Osteoblast (primary cell): ENCODE measurements around the gene CHST6. TPM values are rescaled to one million over a fixed set of nuclear protein-coding genes. Genes with fewer than 3 reads are reported as not detected.

Source experiments
- DNase-seq: peaks from one replicate; pipeline ENCODE4 v3.0.0; 2011; ENCODE audit warnings: low spot score, mixed read lengths; ENCODE audit not compliant: insufficient read length; ENCODE audit errors: missing footprints
- H2AFZ ChIP-seq: 2 replicates; pipeline ENCODE4 v1.6.0; 2011; ENCODE audit warnings: mild to moderate bottlenecking, low read length
- H3K27ac ChIP-seq: 2 replicates; pipeline ENCODE4 v1.5.1; 2011; ENCODE audit warnings: mild to moderate bottlenecking, low read depth, low read length, moderate library complexity
- H3K27me3 ChIP-seq: 2 replicates; pipeline ENCODE4 v1.6.0; 2012; ENCODE audit warnings: mild to moderate bottlenecking, control low read depth, inconsistent platforms, low read length, moderate library complexity; ENCODE audit not compliant: insufficient read depth
- H3K36me3 ChIP-seq: 2 replicates; pipeline ENCODE4 v1.5.1; 2011; ENCODE audit warnings: mild to moderate bottlenecking, low read length, control low read depth, moderate library complexity; ENCODE audit not compliant: insufficient read depth
- H3K4me1 ChIP-seq: 2 replicates; pipeline ENCODE4 v1.5.1; 2011; ENCODE audit warnings: mild to moderate bottlenecking, low read length, control low read depth, moderate library complexity; ENCODE audit not compliant: insufficient read depth
- H3K4me2 ChIP-seq: 2 replicates; pipeline ENCODE4 v1.6.0; 2011; ENCODE audit warnings: mild to moderate bottlenecking, low read length; ENCODE audit not compliant: insufficient read depth
- H3K4me3 ChIP-seq: fragments of 200-600 bp; sonication (generic); 3 replicates; pipeline ENCODE4 v1.5.1; 2012; ENCODE audit warnings: mild to moderate bottlenecking, low read length, inconsistent platforms; ENCODE audit not compliant: insufficient read depth
- H3K79me2 ChIP-seq: 2 replicates; pipeline ENCODE4 v1.6.0; 2012; ENCODE audit warnings: mild to moderate bottlenecking, low read length, control low read depth, inconsistent platforms; ENCODE audit not compliant: insufficient read depth
- H3K9me3 ChIP-seq: 2 replicates; pipeline ENCODE4 v1.5.1; 2011; ENCODE audit warnings: low read depth, low read length, control low read depth
- H4K20me1 ChIP-seq: 2 replicates; pipeline ENCODE4 v1.6.0; 2012; ENCODE audit warnings: mild to moderate bottlenecking, low read length, control low read depth; ENCODE audit not compliant: insufficient read depth
- CTCF ChIP-seq: IDR thresholded peaks from 2 replicates; pipeline ENCODE4 v1.5.1; 2011; ENCODE audit warnings: mild to moderate bottlenecking, low read depth, low read length, moderate library complexity; ENCODE audit errors: extremely low read depth
- total RNA-seq: library from RNA; depleted of rRNA; stranded (reverse); fragments of >200 nt; gene quantifications from 2 replicates; pipeline ENCODE4 v1.2.3, GENCODE V29; 2012

CHST6 gene
- total RNA-seq, 1 donor, result 1.1 TPM

DNA sequence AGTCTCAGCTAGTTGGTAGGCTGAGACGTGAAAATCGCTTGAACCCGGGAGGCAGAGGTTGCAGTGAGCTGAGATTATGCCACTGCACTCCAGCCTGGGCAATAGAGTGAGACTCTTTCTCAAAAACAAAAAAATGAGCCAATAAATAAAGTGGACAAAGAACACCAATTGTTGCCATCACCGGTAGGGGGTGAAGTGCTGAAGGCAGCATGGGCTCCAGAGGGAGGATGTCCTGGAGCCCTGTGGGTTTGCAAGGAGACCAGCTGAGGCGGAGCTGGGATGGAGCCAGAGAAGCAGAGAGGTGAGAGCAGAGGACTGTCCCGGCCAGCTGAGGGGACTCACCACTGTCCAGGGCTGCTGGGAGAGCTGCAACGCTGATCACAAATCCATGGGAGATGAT is 13.8 kb downstream of the CHST6 start:
- Histone ChIP-seq H3K79me2 (no peaks in the 10 kb centered on the region), H4K20me1 (no peaks in the 10 kb centered on the region), H3K4me1 (no peaks in the 10 kb centered on the region), H3K27ac (no peak overlapping the region), H3K4me3 (no peak overlapping the region), H3K36me3 (no peaks in the 10 kb centered on the region), H3K9me3 (no peaks in the 10 kb centered on the region), H3K27me3 (no peaks in the 10 kb centered on the region), H3K4me2 (no peak overlapping the region), H2AFZ (no peak overlapping the region)
- no peak for TF ChIP-seq CTCF
- no peak for DNase-seq

DNA sequence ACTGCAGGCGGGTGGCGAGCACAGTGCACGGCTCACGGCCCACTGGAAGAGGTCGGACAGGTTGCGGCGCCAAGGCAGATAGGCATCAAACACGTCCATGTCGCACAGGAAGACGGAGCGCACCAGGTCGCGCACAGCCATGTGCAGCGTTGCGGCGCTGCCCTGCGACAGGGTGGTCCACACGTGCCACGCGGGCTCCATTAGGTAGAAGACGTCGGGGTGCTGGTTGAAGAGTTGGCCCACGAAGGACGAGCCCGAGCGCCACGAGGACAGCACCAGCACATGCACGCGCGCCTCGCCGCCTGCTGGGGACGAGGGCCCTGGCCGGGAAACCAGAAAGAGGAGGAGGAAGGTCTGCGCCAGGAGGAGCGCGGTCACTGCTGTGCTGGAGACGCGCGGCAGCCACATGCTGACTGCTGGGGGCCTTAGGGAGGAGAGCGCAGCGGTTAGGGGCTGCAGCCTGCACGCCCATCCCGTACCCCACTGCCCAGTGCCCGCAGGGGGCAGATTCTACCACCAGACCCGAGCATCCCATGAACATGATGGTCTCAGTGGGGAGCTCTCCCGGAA is 15.7 kb downstream of the CHST6 start:
- Histone ChIP-seq H4K20me1 (no peaks in the 10 kb centered on the region), H3K4me3 (no peak overlapping the region), H2AFZ (no peak overlapping the region), H3K9me3 (no peaks in the 10 kb centered on the region), H3K27ac (no peak overlapping the region), H3K79me2 (no peaks in the 10 kb centered on the region), H3K27me3 (no peaks in the 10 kb centered on the region), H3K36me3 (no peaks in the 10 kb centered on the region), H3K4me2 (no peak overlapping the region), H3K4me1 (no peaks in the 10 kb centered on the region)
- DNase-seq, result no peak
- TF ChIP-seq CTCF, result no peak

- no peak for TF ChIP-seq CTCF
- H2AFZ ChIP-seq, result no peak overlapping the region
- H3K27ac ChIP-seq, result no peak overlapping the region
- no peaks in the 10 kb centered on the region for H4K20me1 ChIP-seq
- H3K4me3 ChIP-seq, result no peak overlapping the region
- DNase-seq, result no peak
- H3K79me2 ChIP-seq, result no peaks in the 10 kb centered on the region
- H3K27me3 ChIP-seq, result no peaks in the 10 kb centered on the region
- H3K9me3 ChIP-seq, result no peaks in the 10 kb centered on the region
- no peak overlapping the region for H3K4me2 ChIP-seq
- no peaks in the 10 kb centered on the region for H3K4me1 ChIP-seq
- H3K36me3 ChIP-seq, result no peaks in the 10 kb centered on the region
Observed at GRCh38 chr16:75478480-75479345, 16.5 kb downstream of the CHST6 start.

DNA sequence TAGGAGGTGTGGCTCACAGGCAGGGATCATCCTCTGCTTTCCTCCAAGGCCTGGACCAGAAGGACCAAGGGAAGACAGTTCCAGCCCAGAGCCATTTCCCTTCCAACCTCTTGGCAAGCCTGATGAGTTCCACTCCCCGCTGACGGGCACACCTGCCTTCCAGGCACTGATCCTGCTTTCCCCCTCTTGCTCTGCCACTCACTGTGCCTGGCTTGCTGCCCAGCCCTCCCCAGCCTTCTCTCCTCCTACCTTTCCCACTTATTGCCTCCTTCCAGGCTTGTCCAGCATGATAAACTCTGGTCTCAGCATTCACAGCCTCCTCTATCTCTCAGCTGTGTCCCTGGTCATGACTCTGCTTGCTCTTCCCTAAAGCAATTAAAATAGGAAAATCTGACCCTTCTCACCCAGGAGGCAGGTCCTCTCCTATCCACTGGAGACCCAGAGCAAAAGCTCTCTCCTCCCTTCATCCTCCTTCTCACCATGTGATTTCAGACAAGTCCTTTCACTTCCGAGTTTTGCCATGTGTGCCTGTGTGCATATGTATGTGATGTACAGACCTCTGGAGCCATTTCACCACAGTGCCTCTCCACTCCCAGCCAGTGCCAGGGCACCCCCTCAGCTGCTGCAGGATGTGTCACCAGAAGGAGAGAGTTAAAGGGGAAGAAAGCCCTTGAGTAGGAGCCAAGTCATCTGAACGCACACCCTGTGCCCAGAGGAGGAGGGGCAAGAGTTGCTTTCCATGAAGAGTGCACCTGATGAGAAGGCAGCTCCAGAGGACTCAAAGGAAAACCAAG is 17.4 kb downstream of the CHST6 start:
- DNase-seq, result no peak
- no peaks in the 10 kb centered on the region for H3K36me3 ChIP-seq
- no peak overlapping the region for H3K4me3 ChIP-seq
- no peak for TF ChIP-seq CTCF
- no peak overlapping the region for H3K27ac ChIP-seq
- H3K4me1 ChIP-seq, result no peaks in the 10 kb centered on the region
- H4K20me1 ChIP-seq, result no peaks in the 10 kb centered on the region
- no peaks in the 10 kb centered on the region for H3K27me3 ChIP-seq
- H3K79me2 ChIP-seq, result no peaks in the 10 kb centered on the region
- H2AFZ ChIP-seq, result no peak overlapping the region
- H3K9me3 ChIP-seq, result no peaks in the 10 kb centered on the region
- H3K4me2 ChIP-seq, result no peak overlapping the region
